ENCODE results near the gene SORD.
"Not testable (repeated sequence)": the region's sequence is repeated elsewhere in the genome, so short reads cannot be mapped to it uniquely, and the experiment has no call there.

- TF ChIP-seq POLR2A, CTCF (IDR thresholded peaks at IDR 0.05): not testable (repeated sequence)
Observed at GRCh38 chr15:45024649-45025048, 1.7 kb downstream of the SORD start.
